Liver (tissue), 9 donors: Measurements from ENCODE around the gene MAPK8. TPM values are rescaled to one million over a fixed set of nuclear protein-coding genes. Genes with fewer than 3 reads are reported as not detected.

Source experiments
- DNase-seq: peaks from one replicate; pipeline ENCODE4 v3.0.0-alpha.2; 2017; ENCODE audit warnings: low spot score
- H3K27ac ChIP-seq, 2 donors: one replicate each; pipeline ENCODE4 v1.7.0; 2013; ENCODE audit warnings: inconsistent platforms in 2 of 2, low read length in 2 of 2, control low read depth in 1 of 2, low read depth in 1 of 2, mild to moderate bottlenecking in 1 of 2
- H3K27me3 ChIP-seq, 4 donors: one replicate each; pipeline versions ENCODE4 v1.6.1 to v1.7.0; 2013; ENCODE audit warnings: low read length in 3 of 4, inconsistent platforms in 1 of 4, mild to moderate bottlenecking in 1 of 4, moderate library complexity in 1 of 4; ENCODE audit not compliant: control insufficient read depth in 4 of 4, insufficient read depth in 4 of 4
- H3K36me3 ChIP-seq, 4 donors: one replicate each; pipeline versions ENCODE4 v1.6.1 to v1.7.0; 2013; ENCODE audit warnings: low read length in 3 of 4, mild to moderate bottlenecking in 3 of 4, low read depth in 1 of 4, moderate library complexity in 1 of 4; ENCODE audit not compliant: control insufficient read depth in 4 of 4, insufficient read depth in 3 of 4
- H3K4me1 ChIP-seq, 4 donors: one replicate each; pipeline versions ENCODE4 v1.6.1 to v1.7.0; 2013; ENCODE audit warnings: low read length in 3 of 4, mild to moderate bottlenecking in 3 of 4, moderate library complexity in 1 of 4; ENCODE audit not compliant: control insufficient read depth in 4 of 4, insufficient read depth in 4 of 4
- H3K4me3 ChIP-seq, 3 donors: one replicate each; pipeline versions ENCODE4 v1.6.1 to v1.7.0; 2013; ENCODE audit warnings: low read length in 3 of 3, control low read depth in 1 of 3, low read depth in 1 of 3, mild to moderate bottlenecking in 1 of 3
- H3K9ac ChIP-seq, 2 donors: one replicate each; pipeline ENCODE4 v1.7.0; 2013; ENCODE audit warnings: low read length in 2 of 2, mild to moderate bottlenecking in 2 of 2, moderate library complexity in 2 of 2, control low read depth in 1 of 2, low read depth in 1 of 2
- H3K9me3 ChIP-seq, 4 donors: one replicate each; pipeline versions ENCODE4 v1.6.1 to v1.7.0; 2013; ENCODE audit warnings: low read length in 3 of 4; ENCODE audit not compliant: control insufficient read depth in 4 of 4
- FOXA1 ChIP-seq: IDR thresholded peaks from 2 replicates; pipeline ENCODE4 v1.6.1; 2016; ENCODE audit warnings: antibody characterized with exemption
- FOXA2 ChIP-seq: IDR thresholded peaks from 2 replicates; pipeline ENCODE4 v1.6.1; 2016; ENCODE audit warnings: antibody characterized with exemption
- GABPA ChIP-seq, 2 donors: IDR thresholded peaks in 1 of 2; conservative IDR thresholded peaks in 1 of 2; 2 replicates each; pipeline ENCODE4 v1.6.1; 2016; ENCODE audit warnings: antibody characterized with exemption in 2 of 2, mild to moderate bottlenecking in 1 of 2, moderate library complexity in 1 of 2
- HNF4A ChIP-seq, 2 donors: conservative IDR thresholded peaks; 2 replicates each; pipeline ENCODE4 v1.6.1; 2016; ENCODE audit warnings: antibody characterized with exemption in 2 of 2, mild to moderate bottlenecking in 2 of 2
- JUND ChIP-seq, 2 donors: IDR thresholded peaks; 2 replicates each; pipeline ENCODE4 v1.6.1; 2016; ENCODE audit warnings: antibody characterized with exemption in 2 of 2
- NR2F2 ChIP-seq: IDR thresholded peaks from 2 replicates; pipeline ENCODE4 v1.6.1; 2016; ENCODE audit warnings: antibody characterized with exemption
- RAD21 ChIP-seq, 2 donors: IDR thresholded peaks; 2 replicates each; pipeline ENCODE4 v1.6.1; 2016; ENCODE audit warnings: antibody characterized with exemption in 2 of 2, mild to moderate bottlenecking in 2 of 2
- RXRA ChIP-seq, 2 donors: IDR thresholded peaks; 2 replicates each; pipeline ENCODE4 v1.6.1; 2017 to 2018; ENCODE audit warnings: antibody characterized with exemption in 2 of 2, mild to moderate bottlenecking in 1 of 2
- SP1 ChIP-seq: IDR thresholded peaks from 2 replicates; pipeline ENCODE4 v1.6.1; 2018; ENCODE audit warnings: antibody characterized with exemption, mild to moderate bottlenecking
- TAF1 ChIP-seq: conservative IDR thresholded peaks from 2 replicates; pipeline ENCODE4 v1.6.1; 2016; ENCODE audit warnings: antibody characterized with exemption, mild to moderate bottlenecking
- WGBS: extraction: QIAGEN DNeasy Blood & Tissue Kit; methylation state at CpG from one replicate; pipeline ENCODE4 v1.1.7; 2013; 5-methylcytosine and 5-hydroxymethylcytosine counted together
- polyA plus RNA-seq, 2 donors: library from polyadenylated mRNA; stranded (reverse) in 1 of 2; unstranded in 1 of 2; fragments of 200-250 nt in 1 of 2; fragments of >200 nt in 1 of 2; fragmentation: Nextera tagmentation in 1 of 2; extraction: Ambion mirVana in 1 of 2; gene quantifications; one replicate each; pipeline versions ENCODE4 v1.2.1 to v1.2.3, GENCODE V29; 2013 to 2015
- total RNA-seq, 2 donors: library from RNA; depleted of rRNA; stranded (reverse); fragments of >200 nt; gene quantifications; one replicate each; pipeline ENCODE4 v1.2.3, GENCODE V29; 2014
- TF ChIP-seq, protein P1 (sequence below): IDR thresholded peaks from 2 replicates; pipeline ENCODE4 v1.6.1; 2016; ENCODE audit warnings: antibody characterized with exemption, mild to moderate bottlenecking
- TF ChIP-seq, protein P2 (sequence below): fragments of 150-350 bp; IDR thresholded peaks from 2 replicates; pipeline ENCODE4 v1.5.1; 2017; ENCODE audit warnings: improper control_type of control experiment, low read depth, low read length; ENCODE audit not compliant: missing input control
- TF ChIP-seq, protein P3 (sequence below): IDR thresholded peaks from 2 replicates; pipeline ENCODE4 v1.6.1; 2016; ENCODE audit warnings: antibody characterized with exemption
- TF ChIP-seq, protein P4 (sequence below): IDR thresholded peaks from 2 replicates; pipeline ENCODE4 v1.6.1; 2016; ENCODE audit warnings: antibody characterized with exemption
- donor health status: healthy.
- donor health status: healthy.
- donor health status: healthy.
- donor health status: healthy.
- donor health status: healthy.

The MAPK8 gene
- total and polyA plus RNA-seq, 4 donors, result 14.9 to 51.6 (median 24.8) TPM

DNA sequence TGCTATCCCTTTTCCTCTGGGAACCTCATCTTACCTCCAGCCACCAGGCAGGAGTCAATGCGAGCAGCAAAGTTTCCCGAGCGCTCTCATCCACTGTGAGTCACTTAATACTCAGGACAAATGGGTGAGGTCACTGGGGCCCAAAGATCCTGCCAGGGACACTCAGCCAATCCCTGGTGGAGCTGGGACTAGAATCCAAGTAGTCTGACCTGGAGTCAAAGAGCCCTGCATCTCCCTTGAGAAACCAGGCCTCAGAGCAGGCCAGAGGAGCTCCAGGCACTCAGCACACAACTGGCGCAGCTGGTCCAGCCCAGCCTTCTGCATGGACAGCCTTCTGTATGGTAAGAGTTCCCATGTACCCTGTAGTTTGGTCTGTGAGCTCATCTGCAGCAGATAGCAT lies 142.3 kb downstream of the MAPK8 start:
- H3K9ac ChIP-seq, result no peak overlapping the region
- no peak overlapping the region for H3K4me3 ChIP-seq
- no peaks in the 10 kb centered on the region for H3K36me3 ChIP-seq
- TF ChIP-seq GABPA (IDR thresholded peaks at IDR 0.05 in 1 of 2, conservative IDR thresholded peaks at IDR 0.05 in 1 of 2) (no peak), SP1 (no peak), TAF1 (no peak), RXRA (IDR thresholded peaks at IDR 0.05) (no peak), FOXA2 (no peak), JUND (IDR thresholded peaks at IDR 0.05) (no peak), NR2F2 (no peak), HNF4A (conservative IDR thresholded peaks at IDR 0.05) (no peak), FOXA1 (no peak)
- TF ChIP-seq, protein P1, sequence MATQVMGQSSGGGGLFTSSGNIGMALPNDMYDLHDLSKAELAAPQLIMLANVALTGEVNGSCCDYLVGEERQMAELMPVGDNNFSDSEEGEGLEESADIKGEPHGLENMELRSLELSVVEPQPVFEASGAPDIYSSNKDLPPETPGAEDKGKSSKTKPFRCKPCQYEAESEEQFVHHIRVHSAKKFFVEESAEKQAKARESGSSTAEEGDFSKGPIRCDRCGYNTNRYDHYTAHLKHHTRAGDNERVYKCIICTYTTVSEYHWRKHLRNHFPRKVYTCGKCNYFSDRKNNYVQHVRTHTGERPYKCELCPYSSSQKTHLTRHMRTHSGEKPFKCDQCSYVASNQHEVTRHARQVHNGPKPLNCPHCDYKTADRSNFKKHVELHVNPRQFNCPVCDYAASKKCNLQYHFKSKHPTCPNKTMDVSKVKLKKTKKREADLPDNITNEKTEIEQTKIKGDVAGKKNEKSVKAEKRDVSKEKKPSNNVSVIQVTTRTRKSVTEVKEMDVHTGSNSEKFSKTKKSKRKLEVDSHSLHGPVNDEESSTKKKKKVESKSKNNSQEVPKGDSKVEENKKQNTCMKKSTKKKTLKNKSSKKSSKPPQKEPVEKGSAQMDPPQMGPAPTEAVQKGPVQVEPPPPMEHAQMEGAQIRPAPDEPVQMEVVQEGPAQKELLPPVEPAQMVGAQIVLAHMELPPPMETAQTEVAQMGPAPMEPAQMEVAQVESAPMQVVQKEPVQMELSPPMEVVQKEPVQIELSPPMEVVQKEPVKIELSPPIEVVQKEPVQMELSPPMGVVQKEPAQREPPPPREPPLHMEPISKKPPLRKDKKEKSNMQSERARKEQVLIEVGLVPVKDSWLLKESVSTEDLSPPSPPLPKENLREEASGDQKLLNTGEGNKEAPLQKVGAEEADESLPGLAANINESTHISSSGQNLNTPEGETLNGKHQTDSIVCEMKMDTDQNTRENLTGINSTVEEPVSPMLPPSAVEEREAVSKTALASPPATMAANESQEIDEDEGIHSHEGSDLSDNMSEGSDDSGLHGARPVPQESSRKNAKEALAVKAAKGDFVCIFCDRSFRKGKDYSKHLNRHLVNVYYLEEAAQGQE, result no peak
- TF ChIP-seq, protein P2, sequence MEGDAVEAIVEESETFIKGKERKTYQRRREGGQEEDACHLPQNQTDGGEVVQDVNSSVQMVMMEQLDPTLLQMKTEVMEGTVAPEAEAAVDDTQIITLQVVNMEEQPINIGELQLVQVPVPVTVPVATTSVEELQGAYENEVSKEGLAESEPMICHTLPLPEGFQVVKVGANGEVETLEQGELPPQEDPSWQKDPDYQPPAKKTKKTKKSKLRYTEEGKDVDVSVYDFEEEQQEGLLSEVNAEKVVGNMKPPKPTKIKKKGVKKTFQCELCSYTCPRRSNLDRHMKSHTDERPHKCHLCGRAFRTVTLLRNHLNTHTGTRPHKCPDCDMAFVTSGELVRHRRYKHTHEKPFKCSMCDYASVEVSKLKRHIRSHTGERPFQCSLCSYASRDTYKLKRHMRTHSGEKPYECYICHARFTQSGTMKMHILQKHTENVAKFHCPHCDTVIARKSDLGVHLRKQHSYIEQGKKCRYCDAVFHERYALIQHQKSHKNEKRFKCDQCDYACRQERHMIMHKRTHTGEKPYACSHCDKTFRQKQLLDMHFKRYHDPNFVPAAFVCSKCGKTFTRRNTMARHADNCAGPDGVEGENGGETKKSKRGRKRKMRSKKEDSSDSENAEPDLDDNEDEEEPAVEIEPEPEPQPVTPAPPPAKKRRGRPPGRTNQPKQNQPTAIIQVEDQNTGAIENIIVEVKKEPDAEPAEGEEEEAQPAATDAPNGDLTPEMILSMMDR, result no peak
- TF ChIP-seq, protein P3, sequence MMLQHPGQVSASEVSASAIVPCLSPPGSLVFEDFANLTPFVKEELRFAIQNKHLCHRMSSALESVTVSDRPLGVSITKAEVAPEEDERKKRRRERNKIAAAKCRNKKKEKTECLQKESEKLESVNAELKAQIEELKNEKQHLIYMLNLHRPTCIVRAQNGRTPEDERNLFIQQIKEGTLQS, result no peak
- TF ChIP-seq, protein P4, sequence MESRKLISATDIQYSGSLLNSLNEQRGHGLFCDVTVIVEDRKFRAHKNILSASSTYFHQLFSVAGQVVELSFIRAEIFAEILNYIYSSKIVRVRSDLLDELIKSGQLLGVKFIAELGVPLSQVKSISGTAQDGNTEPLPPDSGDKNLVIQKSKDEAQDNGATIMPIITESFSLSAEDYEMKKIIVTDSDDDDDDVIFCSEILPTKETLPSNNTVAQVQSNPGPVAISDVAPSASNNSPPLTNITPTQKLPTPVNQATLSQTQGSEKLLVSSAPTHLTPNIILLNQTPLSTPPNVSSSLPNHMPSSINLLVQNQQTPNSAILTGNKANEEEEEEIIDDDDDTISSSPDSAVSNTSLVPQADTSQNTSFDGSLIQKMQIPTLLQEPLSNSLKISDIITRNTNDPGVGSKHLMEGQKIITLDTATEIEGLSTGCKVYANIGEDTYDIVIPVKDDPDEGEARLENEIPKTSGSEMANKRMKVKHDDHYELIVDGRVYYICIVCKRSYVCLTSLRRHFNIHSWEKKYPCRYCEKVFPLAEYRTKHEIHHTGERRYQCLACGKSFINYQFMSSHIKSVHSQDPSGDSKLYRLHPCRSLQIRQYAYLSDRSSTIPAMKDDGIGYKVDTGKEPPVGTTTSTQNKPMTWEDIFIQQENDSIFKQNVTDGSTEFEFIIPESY, result no peak
- H3K27me3 ChIP-seq, result no peaks in the 10 kb centered on the region
- no peak for DNase-seq
- H3K27ac ChIP-seq, result no peak overlapping the region
- H3K4me1 ChIP-seq, result no peaks in the 10 kb centered on the region
- no peaks in the 10 kb centered on the region for H3K9me3 ChIP-seq
- 98% methylated on average over 4 of the region's 4 CpGs for WGBS

DNA sequence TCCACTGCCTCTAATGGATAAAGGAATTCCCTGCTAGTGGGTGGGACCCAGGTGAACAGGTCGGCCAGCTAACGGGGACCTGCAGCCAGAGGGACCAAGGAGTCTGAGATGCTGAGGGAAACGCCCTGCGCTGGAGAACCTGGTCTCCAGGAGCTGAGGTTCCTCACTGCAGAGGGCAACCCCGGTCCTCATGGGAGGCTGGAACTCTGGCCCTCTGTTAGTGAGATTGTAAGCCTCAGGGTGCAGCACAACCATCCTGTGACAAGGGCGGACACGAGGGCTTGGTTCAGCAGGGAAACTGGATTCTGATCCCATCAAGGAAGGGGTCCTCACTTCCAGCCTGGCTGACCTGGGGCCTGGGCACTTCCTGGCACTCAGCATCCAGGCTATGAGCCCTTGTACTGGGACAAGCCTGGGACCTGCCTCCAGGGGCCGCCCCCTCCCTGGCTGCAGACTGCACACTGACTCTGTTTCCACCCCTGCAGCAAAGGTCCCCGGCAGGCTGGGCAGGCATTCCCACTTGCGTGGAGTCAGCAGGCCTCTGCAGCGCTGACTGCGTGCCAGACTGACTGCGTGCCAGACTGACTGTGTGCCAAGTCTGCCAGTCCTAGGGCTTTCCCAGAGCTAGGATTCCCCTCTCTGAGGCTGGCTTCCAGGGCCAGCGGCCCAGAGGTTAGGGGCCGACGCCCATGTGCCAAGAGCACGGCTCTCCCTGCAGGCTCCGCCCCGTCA lies 143.2 kb downstream of the MAPK8 start:
- no peaks in the 10 kb centered on the region for H3K27me3 ChIP-seq
- no peak overlapping the region for H3K9ac ChIP-seq
- DNase-seq, result no peak
- H3K27ac ChIP-seq, result no peak overlapping the region
- TF ChIP-seq GABPA (IDR thresholded peaks at IDR 0.05 in 1 of 2, conservative IDR thresholded peaks at IDR 0.05 in 1 of 2) (no peak), FOXA2 (no peak), RAD21 (IDR thresholded peaks at IDR 0.05) (no peak)
- TF ChIP-seq, protein P3, result no peak
- TF ChIP-seq, protein P4, result no peak
- no peaks in the 10 kb centered on the region for H3K36me3 ChIP-seq
- no peaks in the 10 kb centered on the region for H3K9me3 ChIP-seq
- WGBS, result 90% methylated on average over 19 of the region's 19 CpGs
- H3K4me3 ChIP-seq, result no peak overlapping the region
- H3K4me1 ChIP-seq, result no peaks in the 10 kb centered on the region
